ENCODE measurements around the gene EPS8L2. TPM values are rescaled to one million over a fixed set of nuclear protein-coding genes. Genes with fewer than 3 reads are reported as not detected.

The EPS8L2 gene
- total and polyA plus RNA-seq, 4 donors = 24.4 to 138 (median 62.7) TPM

- TF ChIP-seq JUND (IDR thresholded peaks at IDR 0.05) = no peak
- TF ChIP-seq EGR1 (IDR thresholded peaks at IDR 0.05; ENCODE audit: low read depth in 2 of 2) = no peak
- no peak for TF ChIP-seq NR2F2 (IDR thresholded peaks at IDR 0.05)
- TF ChIP-seq RXRA (IDR thresholded peaks at IDR 0.05) = no peak
- TF ChIP-seq GABPA (IDR thresholded peaks at IDR 0.05 in 1 of 2, conservative IDR thresholded peaks at IDR 0.05 in 1 of 2) = no peak
- no peak for TF ChIP-seq MAX (IDR thresholded peaks at IDR 0.05)
- 93% methylated on average over 5 of the region's 5 CpGs for WGBS
- H3K27ac ChIP-seq (ENCODE audit: low read depth in 1 of 2, low read length in 2 of 2) = no peak overlapping the region
- H3K4me3 ChIP-seq (ENCODE audit: low read depth in 1 of 3, low read length in 3 of 3) = no peak overlapping the region
- peaks cover 7 to 22% (median 12%) of the 10 kb centered on the region in 4 donors for H3K4me1 ChIP-seq (ENCODE audit: control insufficient read depth in 4 of 4, insufficient read depth in 4 of 4, low read length in 3 of 4)
- no peaks in the 10 kb centered on the region for H3K9me3 ChIP-seq (ENCODE audit: control insufficient read depth in 4 of 4, low read length in 3 of 4)
- no peak for DNase-seq (ENCODE audit: low spot score)
- no peak overlapping the region for H3K9ac ChIP-seq (ENCODE audit: low read depth in 1 of 2, low read length in 2 of 2)
- peaks cover 5 to 25% (median 12%) of the 10 kb centered on the region in 4 donors for H3K36me3 ChIP-seq (ENCODE audit: control insufficient read depth in 4 of 4, insufficient read depth in 3 of 4, low read depth in 1 of 4, low read length in 3 of 4)
- no peaks in the 10 kb centered on the region for H3K27me3 ChIP-seq (ENCODE audit: control insufficient read depth in 4 of 4, insufficient read depth in 4 of 4, low read length in 3 of 4)
Observed at GRCh38 chr11:773425-773824, 67.4 kb downstream of the EPS8L2 start.

- Histone ChIP-seq H3K9ac (ENCODE audit: low read depth in 1 of 2, low read length in 2 of 2) (no peak overlapping the region), H3K36me3 (ENCODE audit: control insufficient read depth in 4 of 4, insufficient read depth in 3 of 4, low read depth in 1 of 4, low read length in 3 of 4) (peaks cover 5 to 25% (median 12%) of the 10 kb centered on the region in 4 donors), H3K27ac (ENCODE audit: low read depth in 1 of 2, low read length in 2 of 2) (no peak overlapping the region), H3K4me3 (ENCODE audit: low read depth in 1 of 3, low read length in 3 of 3) (no peak overlapping the region), H3K9me3 (ENCODE audit: control insufficient read depth in 4 of 4, low read length in 3 of 4) (no peaks in the 10 kb centered on the region), H3K27me3 (ENCODE audit: control insufficient read depth in 4 of 4, insufficient read depth in 4 of 4, low read length in 3 of 4) (no peaks in the 10 kb centered on the region), H3K4me1 (ENCODE audit: control insufficient read depth in 4 of 4, insufficient read depth in 4 of 4, low read length in 3 of 4) (peaks cover 10 to 26% (median 15%) of the 10 kb centered on the region in 4 donors)
- no peak for DNase-seq (ENCODE audit: low spot score)
- no peak for TF ChIP-seq JUND (IDR thresholded peaks at IDR 0.05)
- TF ChIP-seq NR2F2 (IDR thresholded peaks at IDR 0.05) = no peak
- no peak for TF ChIP-seq REST (IDR thresholded peaks at IDR 0.05)
- 94% methylated on average over 9 of the region's 9 CpGs for WGBS
Observed at GRCh38 chr11:773830-774229, 67.8 kb downstream of the EPS8L2 start.

- DNase-seq (ENCODE audit: low spot score) = no peak
- Histone ChIP-seq H3K27me3 (ENCODE audit: control insufficient read depth in 4 of 4, insufficient read depth in 4 of 4, low read length in 3 of 4) (no peaks in the 10 kb centered on the region), H3K4me1 (ENCODE audit: control insufficient read depth in 4 of 4, insufficient read depth in 4 of 4, low read length in 3 of 4) (peaks cover 13 to 34% (median 21%) of the 10 kb centered on the region in 4 donors), H3K9ac (ENCODE audit: low read depth in 1 of 2, low read length in 2 of 2) (no peak overlapping the region), H3K27ac (ENCODE audit: low read depth in 1 of 2, low read length in 2 of 2) (no peak overlapping the region), H3K4me3 (ENCODE audit: low read depth in 1 of 3, low read length in 3 of 3) (no peak overlapping the region), H3K36me3 (ENCODE audit: control insufficient read depth in 4 of 4, insufficient read depth in 3 of 4, low read depth in 1 of 4, low read length in 3 of 4) (peaks cover 5 to 22% (median 10%) of the 10 kb centered on the region in 4 donors), H3K9me3 (ENCODE audit: control insufficient read depth in 4 of 4, low read length in 3 of 4) (no peaks in the 10 kb centered on the region)
- 86% methylated on average over 20 of the region's 20 CpGs for WGBS
- no peak for TF ChIP-seq HNF4A (conservative IDR thresholded peaks at IDR 0.05)
- no peak for TF ChIP-seq YY1 (IDR thresholded peaks at IDR 0.05)
- no peak for TF ChIP-seq RAD21 (IDR thresholded peaks at IDR 0.05)
- no peak for TF ChIP-seq EGR1 (IDR thresholded peaks at IDR 0.05; ENCODE audit: low read depth in 2 of 2)
- no peak for TF ChIP-seq REST (IDR thresholded peaks at IDR 0.05)
- no peak for TF ChIP-seq FOXA1 (IDR thresholded peaks at IDR 0.05)
- TF ChIP-seq ZBTB33 (IDR thresholded peaks at IDR 0.05) = no peak
- no peak for TF ChIP-seq ATF3 (IDR thresholded peaks at IDR 0.05)
- TF ChIP-seq CTCF (IDR thresholded peaks at IDR 0.05; ENCODE audit: low read depth, low read length, missing input control) = no peak
- TF ChIP-seq RXRA (IDR thresholded peaks at IDR 0.05) = no peak
- no peak for TF ChIP-seq GABPA (IDR thresholded peaks at IDR 0.05 in 1 of 2, conservative IDR thresholded peaks at IDR 0.05 in 1 of 2)
Observed at GRCh38 chr11:774873-775592, 69.0 kb downstream of the EPS8L2 start.
